CD4-positive, CD25-positive, alpha-beta regulatory T cell (primary cell): ENCODE measurements around the gene KHK. TPM values are rescaled to one million over a fixed set of nuclear protein-coding genes. Genes with fewer than 3 reads are reported as not detected.

Source experiments
- ATAC-seq, 2 donors: fragments of 150-1000 bp; cut with Tn5 transposase; one replicate each; pipeline ENCODE4 v1.10.0; 2021; ENCODE audit warnings: low read depth in 2 of 2, moderate number of reproducible peaks in 2 of 2, moderate library complexity in 1 of 2
- DNase-seq, 3 donors: peaks; one replicate each; pipeline versions ENCODE4 v3.0.0 to v3.0.0-alpha.2; 2012 to 2022; ENCODE audit warnings: mixed read lengths in 1 of 3
- H3K27ac ChIP-seq: one replicate; pipeline ENCODE4 v1.7.0; 2013; ENCODE audit warnings: mild to moderate bottlenecking, low read length; ENCODE audit not compliant: insufficient read depth, poor library complexity, severe bottlenecking
- H3K27me3 ChIP-seq: one replicate; pipeline ENCODE4 v1.7.0; 2013; ENCODE audit warnings: low read length; ENCODE audit not compliant: control insufficient read depth, insufficient read depth
- H3K36me3 ChIP-seq: one replicate; pipeline ENCODE4 v1.7.0; 2013; ENCODE audit warnings: mild to moderate bottlenecking, low read length, moderate library complexity; ENCODE audit not compliant: control insufficient read depth, insufficient read depth
- H3K4me1 ChIP-seq: 2 replicates; pipeline ENCODE4 v1.7.0; 2013; ENCODE audit warnings: mild to moderate bottlenecking, low read length; ENCODE audit not compliant: insufficient read depth, control insufficient read depth, poor library complexity, severe bottlenecking
- H3K4me3 ChIP-seq: one replicate; pipeline ENCODE4 v1.7.0; 2013; ENCODE audit warnings: low read depth, mild to moderate bottlenecking, low read length, moderate library complexity
- H3K9me3 ChIP-seq, 2 experiments: 1 replicate in 1 of 2; 2 replicates in 1 of 2; pipeline ENCODE4 v1.7.0; 2013; ENCODE audit warnings: low read length in 2 of 2, mild to moderate bottlenecking in 1 of 2, moderate library complexity in 1 of 2; ENCODE audit not compliant: control insufficient read depth in 2 of 2
- H3K27ac Mint-ChIP-seq, 3 donors: one replicate each; pipeline ENCODE4 v1.8.0; 2020 to 2022; ENCODE audit warnings: mild to moderate bottlenecking in 3 of 3, mixed read lengths in 3 of 3, moderate library complexity in 2 of 3
- H3K27me3 Mint-ChIP-seq: one replicate; pipeline ENCODE4 v1.8.0; 2022; ENCODE audit warnings: mild to moderate bottlenecking, mixed read lengths
- H3K36me3 Mint-ChIP-seq: one replicate; pipeline ENCODE4 v1.8.0; 2020; ENCODE audit warnings: mixed read lengths
- H3K4me1 Mint-ChIP-seq, 4 donors: one replicate each; pipeline ENCODE4 v1.8.0; 2020 to 2022; ENCODE audit warnings: mixed read lengths in 4 of 4, mild to moderate bottlenecking in 1 of 4
- H3K4me3 Mint-ChIP-seq, 4 donors: one replicate each; pipeline ENCODE4 v1.8.0; 2020 to 2022; ENCODE audit warnings: mild to moderate bottlenecking in 4 of 4, mixed read lengths in 4 of 4, moderate library complexity in 3 of 4
- H3K9me3 Mint-ChIP-seq, 7 donors: one replicate each; pipeline ENCODE4 v1.8.0; 2020 to 2022; ENCODE audit warnings: mixed read lengths in 7 of 7, mild to moderate bottlenecking in 3 of 7, moderate library complexity in 2 of 7
- polyA plus RNA-seq, 4 donors: library from polyadenylated mRNA; unstranded; fragments of 300-500 nt; fragmentation: Illumina TruSeq; gene quantifications; one replicate each; pipeline ENCODE4 v1.2.3, GENCODE V29; 2021
- total RNA-seq: library from RNA; stranded (reverse); gene quantifications from one replicate; pipeline ENCODE4 v1.2.3, GENCODE V29; 2022

Gene KHK
- total RNA-seq: 5.3 TPM
- polyA plus RNA-seq: 1 to 10 TPM; 3.4 to 6.6 (median 6.0) TPM

DNA sequence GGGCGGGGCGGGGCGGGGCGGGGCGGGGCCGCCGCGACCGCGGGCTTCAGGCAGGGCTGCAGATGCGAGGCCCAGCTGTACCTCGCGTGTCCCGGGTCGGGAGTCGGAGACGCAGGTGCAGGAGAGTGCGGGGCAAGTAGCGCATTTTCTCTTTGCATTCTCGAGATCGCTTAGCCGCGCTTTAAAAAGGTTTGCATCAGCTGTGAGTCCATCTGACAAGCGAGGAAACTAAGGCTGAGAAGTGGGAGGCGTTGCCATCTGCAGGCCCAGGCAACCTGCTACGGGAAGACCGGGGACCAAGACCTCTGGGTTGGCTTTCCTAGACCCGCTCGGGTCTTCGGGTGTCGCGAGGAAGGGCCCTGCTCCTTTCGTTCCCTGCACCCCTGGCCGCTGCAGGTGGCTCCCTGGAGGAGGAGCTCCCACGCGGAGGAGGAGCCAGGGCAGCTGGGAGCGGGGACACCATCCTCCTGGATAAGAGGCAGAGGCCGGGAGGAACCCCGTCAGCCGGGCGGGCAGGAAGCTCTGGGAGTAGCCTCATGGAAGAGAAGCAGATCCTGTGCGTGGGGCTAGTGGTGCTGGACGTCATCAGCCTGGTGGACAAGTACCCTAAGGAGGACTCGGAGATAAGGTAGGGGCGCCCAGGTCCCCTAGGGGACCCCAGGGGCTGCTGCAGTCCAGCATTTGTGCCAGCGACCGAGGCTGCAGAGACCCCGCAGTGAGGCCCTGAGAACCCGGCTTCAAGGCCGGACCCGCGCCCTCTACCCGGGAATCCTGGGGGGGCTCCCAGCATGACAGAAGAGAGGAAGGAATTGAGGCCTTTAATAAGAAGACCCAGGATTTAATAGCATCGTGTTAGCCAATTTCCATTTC, at the start of gene KHK:
Gene KHK, plus strand, starts transcription at position 49 of the 870 bp plus-strand sequence. Its CDS starts 488 bp downstream, at position 537.
- H3K4me3 Mint-ChIP-seq: peak within 1 kb of the TSS; percentile 82 to 90 (median 86)
- H3K4me1 Mint-ChIP-seq: peaks cover 3 to 26% (median 9%) of the 10 kb centered on the region in 4 donors
- Histone ChIP-seq H3K4me3 (peak within 1 kb of the TSS; percentile 72), H3K27me3 (no peaks in the 10 kb centered on the region), H3K27ac (peak within 1 kb of the TSS; percentile 86), H3K9me3 (no peaks in the 10 kb centered on the region), H3K4me1 (peaks cover 26% of the 10 kb centered on the region), H3K36me3 (no peaks in the 10 kb centered on the region)
- H3K36me3 Mint-ChIP-seq: no peaks in the 10 kb centered on the region
- ATAC-seq: no peak
- H3K27me3 Mint-ChIP-seq: no peaks in the 10 kb centered on the region
- no peaks in the 10 kb centered on the region for H3K9me3 Mint-ChIP-seq
- no peak for DNase-seq
- peak within 1 kb of the TSS; percentile 76 to 82 (median 78) for H3K27ac Mint-ChIP-seq

- Mint-ChIP-seq H3K4me1 (peaks cover 4 to 30% (median 17%) of the 10 kb centered on the region in 4 donors), H3K36me3 (peaks cover 37% of the 10 kb centered on the region), H3K27ac (no peak overlapping the region), H3K9me3 (no peaks in the 10 kb centered on the region), H3K4me3 (peak overlapping the region in 1 of 4 donors; percentile 16), H3K27me3 (no peaks in the 10 kb centered on the region)
- H3K27ac ChIP-seq: no peak overlapping the region
- peaks cover 60% of the 10 kb centered on the region for H3K36me3 ChIP-seq
- ATAC-seq: no peak
- no peaks in the 10 kb centered on the region for H3K9me3 ChIP-seq
- H3K4me3 ChIP-seq: no peak overlapping the region
- peaks cover 17% of the 10 kb centered on the region for H3K4me1 ChIP-seq
- DNase-seq: no peak
- no peaks in the 10 kb centered on the region for H3K27me3 ChIP-seq
These were observed 48.6 kb upstream of the KHK start for GRCh38 chr2:27038012-27038411.

GRCh38 chr2:27038631-27039339, 47.8 kb upstream of the KHK start:
- DNase-seq (no peak), ATAC-seq (no peak)
- peak overlapping the region in 2 of 4 donors; percentile 32 to 61 for H3K4me3 Mint-ChIP-seq
- H3K27me3 Mint-ChIP-seq: no peaks in the 10 kb centered on the region
- Histone ChIP-seq H3K4me3 (no peak overlapping the region), H3K9me3 (no peaks in the 10 kb centered on the region), H3K4me1 (peaks cover 9% of the 10 kb centered on the region), H3K27me3 (no peaks in the 10 kb centered on the region), H3K27ac (no peak overlapping the region), H3K36me3 (peaks cover 60% of the 10 kb centered on the region)
- H3K9me3 Mint-ChIP-seq: no peaks in the 10 kb centered on the region
- no peak overlapping the region for H3K27ac Mint-ChIP-seq
- peaks cover 0 to 23% (median 11%) of the 10 kb centered on the region in 4 donors for H3K4me1 Mint-ChIP-seq
- peaks cover 37% of the 10 kb centered on the region for H3K36me3 Mint-ChIP-seq

DNA sequence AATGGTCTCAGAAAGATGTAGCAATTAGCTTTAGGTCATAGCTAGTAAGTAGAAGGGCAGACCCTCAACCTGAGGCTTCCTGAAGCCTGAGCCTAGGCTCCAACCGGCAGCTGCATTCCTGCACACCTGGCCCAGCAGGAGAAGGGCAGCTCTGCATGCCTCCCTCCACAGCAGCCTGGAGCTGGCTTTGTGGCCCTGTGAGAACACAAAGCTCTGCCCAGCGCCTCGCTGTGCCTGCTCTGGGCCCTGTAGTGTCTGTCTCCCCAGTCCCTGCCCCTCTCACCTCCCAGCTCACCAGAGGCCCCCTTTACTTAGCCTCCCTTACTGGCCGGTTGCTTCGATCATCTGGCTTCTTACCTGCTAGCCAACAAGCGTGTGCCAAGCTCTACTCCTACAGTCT, 47.1 kb upstream of the KHK start:
- DNase-seq: no peak
- Mint-ChIP-seq H3K27me3 (no peaks in the 10 kb centered on the region), H3K36me3 (peaks cover 37% of the 10 kb centered on the region), H3K4me1 (peaks cover 0 to 17% (median 6%) of the 10 kb centered on the region in 4 donors), H3K4me3 (peak overlapping the region in 1 of 4 donors; percentile 61), H3K9me3 (no peaks in the 10 kb centered on the region), H3K27ac (no peak overlapping the region)
- H3K36me3 ChIP-seq: peaks cover 60% of the 10 kb centered on the region
- H3K9me3 ChIP-seq: no peaks in the 10 kb centered on the region
- no peak overlapping the region for H3K27ac ChIP-seq
- no peak for ATAC-seq
- H3K27me3 ChIP-seq: no peaks in the 10 kb centered on the region
- peaks cover 3% of the 10 kb centered on the region for H3K4me1 ChIP-seq
- H3K4me3 ChIP-seq: no peak overlapping the region

DNA sequence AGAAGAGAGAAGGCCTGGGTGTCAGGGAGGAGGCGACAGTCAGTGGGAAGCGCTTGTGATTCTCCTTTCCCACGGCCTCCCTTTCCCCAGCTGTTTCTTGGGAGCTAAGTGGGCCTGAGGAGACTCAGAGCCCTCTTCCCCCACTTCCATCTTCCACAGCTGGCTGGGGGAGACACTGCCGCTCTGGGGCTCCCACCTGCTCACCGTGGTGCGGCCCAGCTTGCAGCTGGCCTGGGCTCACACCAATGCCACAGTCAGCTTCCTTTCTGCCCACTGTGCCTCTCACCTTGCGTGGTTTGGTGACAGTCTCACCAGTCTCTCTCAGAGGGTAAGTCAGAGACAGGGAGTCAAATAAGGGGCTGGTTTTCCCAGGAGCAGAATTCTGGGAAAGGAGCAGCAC, 46.7 kb upstream of the KHK start:
- Histone ChIP-seq H3K9me3 (no peaks in the 10 kb centered on the region), H3K4me3 (no peak overlapping the region), H3K27me3 (no peaks in the 10 kb centered on the region), H3K27ac (no peak overlapping the region), H3K4me1 (no peaks in the 10 kb centered on the region), H3K36me3 (peaks cover 60% of the 10 kb centered on the region)
- Mint-ChIP-seq H3K36me3 (peaks cover 37% of the 10 kb centered on the region), H3K27ac (no peak overlapping the region), H3K9me3 (no peaks in the 10 kb centered on the region), H3K4me3 (no peak overlapping the region), H3K27me3 (no peaks in the 10 kb centered on the region), H3K4me1 (peaks cover 0 to 12% (median 5%) of the 10 kb centered on the region in 4 donors)
- no peak for DNase-seq
- ATAC-seq: no peak

- H3K9me3 Mint-ChIP-seq: no peaks in the 10 kb centered on the region
- no peak overlapping the region for H3K4me3 Mint-ChIP-seq
- peaks cover 37% of the 10 kb centered on the region for H3K36me3 Mint-ChIP-seq
These were observed 46.3 kb upstream of the KHK start for GRCh38 chr2:27040282-27040681.

GRCh38 chr2:27041752-27042151, 44.8 kb upstream of the KHK start:
- no peak overlapping the region for H3K27ac ChIP-seq

More at GRCh38 chr2:27040282-27040681, 46.3 kb upstream of the KHK start:
- no peak overlapping the region for H3K27ac Mint-ChIP-seq
- peaks cover 0 to 8% (median 2%) of the 10 kb centered on the region in 4 donors for H3K4me1 Mint-ChIP-seq
- H3K27me3 Mint-ChIP-seq: no peaks in the 10 kb centered on the region
- ATAC-seq (no peak), DNase-seq (no peak)
- no peak overlapping the region for H3K27ac ChIP-seq
- no peak overlapping the region for H3K4me3 ChIP-seq
- H3K4me1 ChIP-seq: no peaks in the 10 kb centered on the region
- no peaks in the 10 kb centered on the region for H3K9me3 ChIP-seq
- H3K36me3 ChIP-seq: peaks cover 59% of the 10 kb centered on the region
- H3K27me3 ChIP-seq: no peaks in the 10 kb centered on the region

More at GRCh38 chr2:27041752-27042151, 44.8 kb upstream of the KHK start:
- H3K36me3 Mint-ChIP-seq: peaks cover 31% of the 10 kb centered on the region
- Histone ChIP-seq H3K4me3 (no peak overlapping the region), H3K9me3 (no peaks in the 10 kb centered on the region), H3K4me1 (no peaks in the 10 kb centered on the region), H3K27me3 (no peaks in the 10 kb centered on the region), H3K36me3 (peaks cover 44% of the 10 kb centered on the region)
- no peaks in the 10 kb centered on the region for H3K27me3 Mint-ChIP-seq
- H3K4me1 Mint-ChIP-seq: peaks cover 0 to 3% (median under 1%) of the 10 kb centered on the region in 4 donors
- H3K4me3 Mint-ChIP-seq: no peak overlapping the region
- DNase-seq: no peak
- peak overlapping the region in 1 of 3 donors; percentile 73 for H3K27ac Mint-ChIP-seq
- no peaks in the 10 kb centered on the region for H3K9me3 Mint-ChIP-seq
- ATAC-seq: no peak
